ENCODE measurements around the gene EDRF1.

GRCh38 chr10:125738206-125738605 is 18.7 kb downstream of the EDRF1 start:
- TF ChIP-seq CTCF (conservative IDR thresholded peaks at IDR 0.05) (no peak), ZFX (IDR thresholded peaks at IDR 0.05) (no peak)
